HEK293 (cell line): ENCODE measurements around the gene TYW5.

ENCODE experiments used
- CTCF ChIA-PET: fragments of 350-600 bp; formaldehyde crosslinking; extraction: SDS; loops from one replicate; lab custom pipeline; 2021; ENCODE audit warnings: antibody characterized with exemption; lab: Yijun Ruan, JAX
- POLR2A ChIA-PET: fragments of 300-600 bp; formaldehyde crosslinking; extraction: SDS; loops from one replicate; lab custom pipeline; 2020; ENCODE audit warnings: antibody characterized with exemption, inconsistent platforms; lab: Yijun Ruan, JAX
- H3K27ac ChIP-seq: fragments of 200-500 bp; sonication (Bioruptor generic); 2 replicates; pipeline ENCODE4 v1.5.1; 2014; ENCODE audit warnings: low read depth, low read length, control low read depth, inconsistent platforms; ENCODE audit errors: extremely low read depth
- H3K36me3 ChIP-seq, 2 experiments: fragments of 200-500 bp in 1 of 2; sonication (Bioruptor generic) in 1 of 2; 1 replicate in 1 of 2; 2 replicates in 1 of 2; pipeline ENCODE4 v1.5.1; 2014 to 2017; ENCODE audit warnings: inconsistent platforms in 2 of 2, low read length in 2 of 2; ENCODE audit not compliant: control insufficient read depth in 2 of 2, insufficient read depth in 1 of 2
- H3K4me1 ChIP-seq: fragments of 200-500 bp; sonication (Bioruptor generic); 2 replicates; pipeline ENCODE4 v1.5.1; 2014; ENCODE audit warnings: mild to moderate bottlenecking, low read length, inconsistent platforms; ENCODE audit not compliant: control insufficient read depth, insufficient read depth
- H3K4me3 ChIP-seq: 2 replicates; pipeline ENCODE4 v1.5.1; 2011; ENCODE audit warnings: low read depth, mild to moderate bottlenecking, control low read depth, low read length, moderate library complexity
- H3K9me3 ChIP-seq: fragments of 200-500 bp; sonication (Bioruptor generic); 2 replicates; pipeline ENCODE4 v1.5.1; 2014; ENCODE audit warnings: low read depth, low read length, inconsistent platforms; ENCODE audit not compliant: control insufficient read depth, insufficient read depth
- HOXC10 ChIP-seq: sonication (generic); formaldehyde crosslinking; IDR thresholded peaks from 2 replicates; pipeline ENCODE4 v1.8.1; 2023; ENCODE audit warnings: mild to moderate bottlenecking, missing genetic modification reagents
- MYNN ChIP-seq: fragments of 450-650 bp; formaldehyde crosslinking; IDR thresholded peaks from 2 replicates; pipeline ENCODE4 v1.5.1; 2016; ENCODE audit warnings: missing biosample characterization, missing genetic modification characterization, borderline replicate concordance
- OVOL3 ChIP-seq: fragments of 450-650 bp; formaldehyde crosslinking; IDR thresholded peaks from 2 replicates; pipeline ENCODE4 v1.5.1; 2016; ENCODE audit warnings: missing biosample characterization, missing genetic modification characterization
- PRDM2 ChIP-seq: fragments of 450-650 bp; formaldehyde crosslinking; IDR thresholded peaks from 2 replicates; pipeline ENCODE4 v1.5.1; 2016; ENCODE audit warnings: missing biosample characterization, missing genetic modification characterization, borderline replicate concordance
- RBAK ChIP-seq: fragments of 450-650 bp; formaldehyde crosslinking; IDR thresholded peaks from 2 replicates; pipeline ENCODE4 v1.5.1; 2016; ENCODE audit warnings: missing biosample characterization, missing genetic modification characterization
- SCRT1 ChIP-seq: fragments of 450-650 bp; formaldehyde crosslinking; IDR thresholded peaks from 2 replicates; pipeline ENCODE4 v1.5.1; 2016; ENCODE audit warnings: missing biosample characterization, missing genetic modification characterization, borderline replicate concordance
- SP7 ChIP-seq: fragments of 450-650 bp; formaldehyde crosslinking; IDR thresholded peaks from 2 replicates; pipeline ENCODE4 v1.5.1; 2016; ENCODE audit warnings: missing biosample characterization, missing genetic modification characterization
- ZBTB10 ChIP-seq: fragments of 450-650 bp; formaldehyde crosslinking; IDR thresholded peaks from 2 replicates; pipeline ENCODE4 v1.5.1; 2016; ENCODE audit warnings: missing biosample characterization, missing genetic modification characterization
- ZEB2 ChIP-seq: fragments of 450-650 bp; formaldehyde crosslinking; IDR thresholded peaks from 2 replicates; pipeline ENCODE4 v1.5.1; 2016; ENCODE audit warnings: missing biosample characterization, missing genetic modification characterization
- ZFP3 ChIP-seq: fragments of 450-650 bp; formaldehyde crosslinking; IDR thresholded peaks from 2 replicates; pipeline ENCODE4 v1.5.1; 2016; ENCODE audit warnings: low read depth, missing biosample characterization, missing genetic modification characterization
- ZNF19 ChIP-seq: fragments of 450-650 bp; formaldehyde crosslinking; IDR thresholded peaks from 2 replicates; pipeline ENCODE4; 2016; ENCODE audit warnings: missing biosample characterization, missing genetic modification characterization, low read depth
- ZNF248 ChIP-seq: fragments of 450-650 bp; formaldehyde crosslinking; IDR thresholded peaks from 2 replicates; pipeline ENCODE4 v1.5.1; 2017; ENCODE audit warnings: missing biosample characterization, missing genetic modification characterization
- ZNF274 ChIP-seq, 2 experiments: fragments of 200-500 bp in 1 of 2; fragments of 450-650 bp in 1 of 2; sonication (Bioruptor generic) in 1 of 2; formaldehyde crosslinking in 1 of 2; IDR thresholded peaks; 2 replicates each; pipeline versions ENCODE4 v1.5.1 to v1.6.1; 2014 to 2016; ENCODE audit warnings: borderline replicate concordance in 1 of 2, inconsistent platforms in 1 of 2, low read length in 1 of 2, missing biosample characterization in 1 of 2, missing genetic modification characterization in 1 of 2
- ZNF280D ChIP-seq: fragments of 450-650 bp; formaldehyde crosslinking; IDR thresholded peaks from 2 replicates; pipeline ENCODE4 v1.5.1; 2016; ENCODE audit warnings: missing biosample characterization, missing genetic modification characterization
- ZNF391 ChIP-seq: fragments of 450-650 bp; formaldehyde crosslinking; IDR thresholded peaks from 2 replicates; pipeline ENCODE4 v1.5.1; 2016; ENCODE audit warnings: low read depth, missing biosample characterization, missing genetic modification characterization, borderline replicate concordance
- ZNF394 ChIP-seq: fragments of 450-650 bp; formaldehyde crosslinking; IDR thresholded peaks from 2 replicates; pipeline ENCODE4 v1.5.1; 2016; ENCODE audit warnings: missing biosample characterization, missing genetic modification characterization, mild to moderate bottlenecking, moderate library complexity, borderline replicate concordance
- ZNF398 ChIP-seq: fragments of 450-650 bp; formaldehyde crosslinking; IDR thresholded peaks from 2 replicates; pipeline ENCODE4 v1.5.1; 2017; ENCODE audit warnings: missing biosample characterization, missing genetic modification characterization
- ZNF558 ChIP-seq: fragments of 450-650 bp; formaldehyde crosslinking; IDR thresholded peaks from 2 replicates; pipeline ENCODE4 v1.5.1; 2016; ENCODE audit warnings: missing biosample characterization, missing genetic modification characterization
- ZNF585B ChIP-seq: fragments of 450-650 bp; formaldehyde crosslinking; IDR thresholded peaks from 2 replicates; pipeline ENCODE4 v1.5.1; 2016; ENCODE audit warnings: missing biosample characterization, missing genetic modification characterization
- ZNF610 ChIP-seq: fragments of 450-650 bp; formaldehyde crosslinking; IDR thresholded peaks from 2 replicates; pipeline ENCODE4 v1.5.1; 2016; ENCODE audit warnings: missing biosample characterization, missing genetic modification characterization, borderline replicate concordance

Gene TYW5

GRCh38 chr2:199946196-199946595 is 9.1 kb downstream of the TYW5 start (continued):
- TF ChIP-seq SCRT1 (tag by site-specific recombination): no peak
- no peak for TF ChIP-seq ZEB2 (tag by site-specific recombination)
- no peak for TF ChIP-seq HOXC10
- no peak for TF ChIP-seq ZNF391 (tag by site-specific recombination)
- TF ChIP-seq, all 188 proteins: peak for 0

- Histone ChIP-seq H3K4me1 (no peaks in the 10 kb centered on the region), H3K9me3 (no peaks in the 10 kb centered on the region), H3K27ac (no peak overlapping the region), H3K4me3 (no peak overlapping the region), H3K36me3 (peaks cover 25 to 70% of the 10 kb centered on the region in 2 experiments)
- CTCF ChIA-PET: interaction anchor here (1.2 kb wide), 1 partner anchor 82 kb away, joined by 6 read pairs; no protein-coding TSS in a partner anchor
- POLR2A ChIA-PET: no interaction called here
- TF ChIP-seq PRDM2 (no peak), MYNN (tag by site-specific recombination) (no peak), OVOL3 (tag by site-specific recombination) (no peak), ZNF610 (tag by site-specific recombination) (no peak), ZNF585B (tag by site-specific recombination) (no peak), SP7 (tag by site-specific recombination) (no peak), ZNF394 (tag by site-specific recombination) (no peak), ZNF274 (IDR thresholded peaks at IDR 0.05; ENCODE audit: low read length) (no peak), ZNF274 (tag by site-specific recombination; IDR thresholded peaks at IDR 0.05; ENCODE audit: borderline replicate concordance) (no peak), ZFP3 (no peak), RBAK (tag by site-specific recombination) (no peak), ZNF280D (tag by site-specific recombination) (no peak), ZNF248 (tag by site-specific recombination) (no peak), ZNF558 (tag by site-specific recombination) (no peak), ZNF19 (no peak), ZBTB10 (no peak), ZNF398 (tag by site-specific recombination) (no peak)
Measured at GRCh38 chr2:199943373-199943772, 11.9 kb downstream of the TYW5 start.
